Esophagus muscularis mucosa (tissue), 4 donors: Measurements from ENCODE around the gene PGBD5. TPM values are rescaled to one million over a fixed set of nuclear protein-coding genes. Genes with fewer than 3 reads are reported as not detected.
A peak's percentile ranks its signal among the peaks of the same experiment; 100 is the strongest.
"Not testable (repeated sequence)": the region's sequence is repeated elsewhere in the genome, so short reads cannot be mapped to it uniquely, and the experiment has no call there.

Experiments
- DNase-seq: peaks from one replicate; pipeline ENCODE4 v3.0.0-alpha.2; 2017; ENCODE audit errors: extremely low spot score
- H3K27ac ChIP-seq, 4 donors: fragments of 200-600 bp; sonication (generic); replicated peaks in 1 of 4; 1 replicate in 3 of 4; 2 replicates in 1 of 4; pipeline ENCODE4 v1.5.1; 2016 to 2019; ENCODE audit warnings: mild to moderate bottlenecking in 1 of 4
- H3K27me3 ChIP-seq, 4 donors: fragments of 200-600 bp; sonication (generic); one replicate each; pipeline versions ENCODE4 v1.5.1 to v1.6.0; 2016 to 2019
- H3K36me3 ChIP-seq, 4 donors: fragments of 200-600 bp; sonication (generic); one replicate each; pipeline ENCODE4 v1.5.1; 2016 to 2019
- H3K4me1 ChIP-seq, 4 donors: fragments of 200-600 bp; sonication (generic); one replicate each; pipeline ENCODE4 v1.5.1; 2016 to 2019
- H3K4me3 ChIP-seq, 4 donors: fragments of 200-600 bp; sonication (generic); 1 replicate in 2 of 4; 2 replicates in 2 of 4; pipeline ENCODE4 v1.5.1; 2016 to 2019; ENCODE audit warnings: mild to moderate bottlenecking in 4 of 4, moderate library complexity in 1 of 4
- H3K9me3 ChIP-seq, 4 donors: fragments of 200-600 bp; sonication (generic); 1 replicate in 3 of 4; 2 replicates in 1 of 4; pipeline ENCODE4 v1.5.1; 2016 to 2019
- CTCF ChIP-seq, 3 experiments: fragments of 200-600 bp in 2 of 3; fragments of 450-650 bp in 1 of 3; sonication (generic) in 2 of 3; IDR thresholded peaks; one replicate each; pipeline ENCODE4 v1.5.1; 2017 to 2019; ENCODE audit warnings: antibody characterized with exemption in 3 of 3, mild to moderate bottlenecking in 2 of 3, moderate library complexity in 1 of 3
- EP300 ChIP-seq: sonication (generic); formaldehyde crosslinking; IDR thresholded peaks from one replicate; pipeline ENCODE4 v1.6.1; 2017; ENCODE audit warnings: antibody characterized with exemption
- POLR2A ChIP-seq: fragments of 450-650 bp; IDR thresholded peaks from one replicate; pipeline ENCODE4 v1.6.1; 2017; ENCODE audit warnings: antibody characterized with exemption, moderate library complexity, mild to moderate bottlenecking, low read depth
- POLR2AphosphoS5 ChIP-seq, 2 donors: sonication (generic); formaldehyde crosslinking; IDR thresholded peaks; one replicate each; pipeline ENCODE4 v1.6.1; 2017; ENCODE audit warnings: antibody characterized with exemption in 2 of 2
- WGBS: methylation state at CpG from one replicate; pipeline ENCODE4 v1.1.5; 2018; 5-methylcytosine and 5-hydroxymethylcytosine counted together
- intact Hi-C: fragments of 100-400 bp; cut with DNase I; formaldehyde crosslinking; loops from one replicate; pipeline ENCODE4 v1.15.1; 2023
- total RNA-seq, 4 donors: library from RNA; depleted of rRNA; stranded (reverse); fragments of >200 nt; gene quantifications; one replicate each; pipeline versions ENCODE4 v1.1.0 to v1.2.1, GENCODE V29; 2016

The PGBD5 gene
- total RNA-seq, 4 donors from 2014 or later: 0.19 to 1.2 (median 0.62) TPM

GRCh38 chr1:230421481-230421880 is 4.7 kb downstream of the PGBD5 start:
- DNase-seq: peak; percentile 87
- intact Hi-C loops: no loop called here
- 33% methylated on average over 1 of the region's 1 CpG for WGBS
- Histone ChIP-seq H3K36me3 (no peaks in the 10 kb centered on the region), H3K4me1 (peaks cover 7 to 15% (median 11%) of the 10 kb centered on the region in 4 donors), H3K4me3 (no peak overlapping the region), H3K27ac (no peak overlapping the region), H3K27me3 (peaks cover 0 to 95% (median 33%) of the 10 kb centered on the region in 4 donors), H3K9me3 (no peaks in the 10 kb centered on the region)
- TF ChIP-seq POLR2A (no peak), EP300 (no peak), POLR2AphosphoS5 (IDR thresholded peaks at IDR 0.05) (no peak), CTCF (IDR thresholded peaks at IDR 0.05) (no peak)

DNA sequence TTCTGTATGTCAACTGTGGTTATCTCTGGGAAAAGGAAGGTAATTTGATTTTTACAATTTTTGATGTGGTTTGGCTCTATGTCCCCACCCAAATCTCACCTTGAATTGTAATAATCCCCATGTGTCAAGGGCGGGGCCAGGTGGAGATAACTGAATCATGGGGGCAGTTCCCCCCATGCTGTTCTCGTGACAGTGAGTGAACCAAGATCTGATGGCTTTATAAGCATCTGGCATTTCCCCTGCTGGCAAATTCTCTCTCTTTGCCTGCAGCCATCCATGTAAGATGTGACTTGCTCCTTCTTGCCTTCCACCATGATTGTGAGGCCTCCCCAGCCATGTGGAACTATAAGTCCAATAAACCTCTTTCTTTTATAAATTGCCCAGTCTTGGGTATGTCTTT is 5.8 kb downstream of the PGBD5 start:
- Histone ChIP-seq H3K4me1 (peaks cover 4 to 11% (median 7%) of the 10 kb centered on the region in 4 donors), H3K27me3 (peaks cover 0 to 94% (median 31%) of the 10 kb centered on the region in 4 donors)
- DNase-seq, H3K36me3 ChIP-seq, H3K9me3 ChIP-seq, H3K4me3 ChIP-seq, H3K27ac ChIP-seq, intact Hi-C loops: not testable (repeated sequence)
- WGBS: 85% methylated on average over 2 of the region's 2 CpGs

DNA sequence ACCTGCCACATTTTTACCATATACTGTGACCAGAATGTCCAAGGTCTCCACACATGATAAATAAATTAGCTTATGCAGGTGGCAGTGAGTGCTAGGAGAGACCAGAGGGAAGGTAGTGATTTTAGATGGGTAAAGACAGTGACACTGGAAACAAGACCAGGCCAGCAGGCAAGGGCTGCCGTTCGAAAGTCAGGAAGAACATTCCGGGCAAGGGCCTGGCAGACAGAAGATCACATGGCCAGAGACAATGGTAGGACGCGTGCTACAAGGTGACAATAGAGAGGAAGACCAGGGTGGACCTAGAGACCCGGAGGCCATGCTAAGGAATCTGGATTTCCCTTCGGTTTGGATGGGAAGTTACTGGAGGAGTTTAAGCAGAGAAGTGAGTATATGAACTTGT is 9.7 kb downstream of the PGBD5 start:
- Histone ChIP-seq H3K4me3 (no peak overlapping the region), H3K27ac (no peak overlapping the region), H3K36me3 (no peaks in the 10 kb centered on the region), H3K9me3 (no peaks in the 10 kb centered on the region), H3K27me3 (peaks cover 0 to 64% (median 4%) of the 10 kb centered on the region in 4 donors), H3K4me1 (no peaks in the 10 kb centered on the region)
- 73% methylated on average over 7 of the region's 7 CpGs for WGBS
- no peak for DNase-seq
- intact Hi-C loops: no loop called here
- TF ChIP-seq EP300 (no peak), POLR2A (no peak), POLR2AphosphoS5 (IDR thresholded peaks at IDR 0.05) (no peak), CTCF (IDR thresholded peaks at IDR 0.05) (no peak)

- no peak for DNase-seq
- H3K4me1 ChIP-seq: no peaks in the 10 kb centered on the region
- 81% methylated on average over 2 of the region's 2 CpGs for WGBS
- H3K9me3 ChIP-seq: no peaks in the 10 kb centered on the region
- no peaks in the 10 kb centered on the region for H3K36me3 ChIP-seq
- no peak overlapping the region for H3K4me3 ChIP-seq
- H3K27me3 ChIP-seq: peaks cover 0 to 55% (median 3%) of the 10 kb centered on the region in 4 donors
- no peak overlapping the region for H3K27ac ChIP-seq
- TF ChIP-seq EP300 (no peak), CTCF (IDR thresholded peaks at IDR 0.05) (no peak), POLR2AphosphoS5 (IDR thresholded peaks at IDR 0.05) (no peak), POLR2A (no peak)
- intact Hi-C loops: no loop called here
These were observed 10.6 kb downstream of the PGBD5 start for GRCh38 chr1:230415405-230416132.

DNA sequence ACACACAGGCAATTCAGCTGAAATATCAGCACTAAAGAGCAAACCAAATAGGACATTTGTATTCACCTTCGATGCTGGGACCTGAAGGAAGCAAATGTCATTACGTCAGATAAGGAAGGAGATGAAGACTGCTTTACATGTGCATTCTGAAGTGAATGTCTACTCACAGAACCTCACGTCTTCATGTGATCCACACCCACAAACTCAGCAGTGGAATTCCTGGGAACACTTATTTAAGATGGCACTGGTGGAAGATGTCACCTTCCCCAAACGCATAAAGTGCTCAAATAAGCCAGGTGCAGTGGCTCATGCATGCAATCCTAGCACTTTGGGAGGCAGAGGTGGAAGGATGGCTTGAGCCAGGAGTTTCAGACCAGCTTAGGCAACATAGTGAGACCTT is 11.4 kb downstream of the PGBD5 start:
- no peak for DNase-seq
- Histone ChIP-seq H3K9me3 (no peaks in the 10 kb centered on the region), H3K4me3 (no peak overlapping the region), H3K27ac (no peak overlapping the region), H3K4me1 (no peaks in the 10 kb centered on the region), H3K27me3 (peaks cover 0 to 46% (median 0%) of the 10 kb centered on the region in 4 donors), H3K36me3 (no peaks in the 10 kb centered on the region)
- TF ChIP-seq POLR2A (no peak), CTCF (IDR thresholded peaks at IDR 0.05) (no peak), EP300 (no peak), POLR2AphosphoS5 (IDR thresholded peaks at IDR 0.05) (no peak)
- intact Hi-C loops: no loop called here
- WGBS: 81% methylated on average over 4 of the region's 4 CpGs
